AG04450 (cell line): ENCODE results near the gene ECSCR. TPM values are rescaled to one million over a fixed set of nuclear protein-coding genes. Genes with fewer than 3 reads are reported as not detected.

Experiments
- CTCF ChIA-PET: fragments of 300-600, 350-600 bp; formaldehyde crosslinking; extraction: SDS; loops from one replicate; lab custom pipeline; 2022; ENCODE audit warnings: antibody characterized with exemption, inconsistent platforms; lab: Charles Lee
- POLR2A ChIA-PET: fragments of 350-600 bp; formaldehyde crosslinking; extraction: SDS; loops from one replicate; lab custom pipeline; 2021; ENCODE audit warnings: antibody characterized with exemption, inconsistent platforms; lab: Yijun Ruan, JAX
- DNase-seq: peaks from one replicate; pipeline ENCODE4 v3.0.0-alpha.2; 2011; ENCODE audit warnings: low read depth, low spot score
- H3K27ac ChIP-seq: one replicate; pipeline ENCODE4 v1.5.1; 2012; ENCODE audit warnings: low read depth, low read length, control low read depth
- H3K27me3 ChIP-seq: one replicate; pipeline ENCODE4 v1.6.0; 2012; ENCODE audit warnings: low read length; ENCODE audit not compliant: control insufficient read depth, insufficient read depth
- H3K4me3 ChIP-seq: 2 replicates; pipeline ENCODE4 v1.5.1; 2011; ENCODE audit warnings: mild to moderate bottlenecking, low read depth, low read length, control low read depth
- H3K9me3 ChIP-seq: 2 replicates; pipeline ENCODE4 v1.5.1; 2012; ENCODE audit warnings: low read length; ENCODE audit not compliant: control insufficient read depth, insufficient read depth
- polyA plus RNA-seq: library from polyadenylated mRNA; depleted of rRNA; stranded (reverse); fragments of >200 nt; gene quantifications from 2 replicates; pipeline ENCODE4 v1.2.3, GENCODE V29; 2011
- TF ChIP-seq, protein P1 (sequence below): IDR thresholded peaks from 2 replicates; pipeline ENCODE4 v1.5.1; 2011; ENCODE audit warnings: low read depth, low read length, control low read depth, inconsistent platforms

ECSCR gene
- polyA plus RNA-seq, 1 experiment, result 0.82 TPM

DNA sequence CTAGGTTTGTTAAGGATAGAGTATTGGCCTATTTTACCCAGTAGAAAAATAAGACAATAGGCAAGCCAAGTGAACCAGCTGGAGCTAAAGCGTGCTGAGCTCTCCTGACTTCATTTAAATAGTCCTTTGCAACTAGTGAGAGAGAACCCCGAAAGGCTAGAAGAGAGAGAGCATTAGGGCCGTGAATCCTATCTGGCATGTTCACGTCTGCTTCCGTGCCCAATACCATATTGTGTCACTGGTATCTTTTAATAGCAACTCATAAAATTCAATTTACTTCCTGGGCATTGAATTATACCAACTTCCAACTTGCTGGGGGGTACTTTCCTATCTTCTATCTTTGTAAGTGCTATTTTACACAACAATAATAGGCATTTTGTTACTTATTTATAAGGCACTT is 37.0 kb downstream of the ECSCR start:
- Histone ChIP-seq H3K27ac (no peak overlapping the region), H3K9me3 (no peaks in the 10 kb centered on the region), H3K27me3 (no peaks in the 10 kb centered on the region), H3K4me3 (no peak overlapping the region)
- no peak for DNase-seq
- ChIA-PET POLR2A (no interaction called here), CTCF (interaction anchor here (1.0 to 9.0 kb wide), 3 partner anchors 9 to 341 kb away, joined by 3 to 231 read pairs (median 4); no protein-coding TSS in a partner anchor)
- TF ChIP-seq, protein P1, sequence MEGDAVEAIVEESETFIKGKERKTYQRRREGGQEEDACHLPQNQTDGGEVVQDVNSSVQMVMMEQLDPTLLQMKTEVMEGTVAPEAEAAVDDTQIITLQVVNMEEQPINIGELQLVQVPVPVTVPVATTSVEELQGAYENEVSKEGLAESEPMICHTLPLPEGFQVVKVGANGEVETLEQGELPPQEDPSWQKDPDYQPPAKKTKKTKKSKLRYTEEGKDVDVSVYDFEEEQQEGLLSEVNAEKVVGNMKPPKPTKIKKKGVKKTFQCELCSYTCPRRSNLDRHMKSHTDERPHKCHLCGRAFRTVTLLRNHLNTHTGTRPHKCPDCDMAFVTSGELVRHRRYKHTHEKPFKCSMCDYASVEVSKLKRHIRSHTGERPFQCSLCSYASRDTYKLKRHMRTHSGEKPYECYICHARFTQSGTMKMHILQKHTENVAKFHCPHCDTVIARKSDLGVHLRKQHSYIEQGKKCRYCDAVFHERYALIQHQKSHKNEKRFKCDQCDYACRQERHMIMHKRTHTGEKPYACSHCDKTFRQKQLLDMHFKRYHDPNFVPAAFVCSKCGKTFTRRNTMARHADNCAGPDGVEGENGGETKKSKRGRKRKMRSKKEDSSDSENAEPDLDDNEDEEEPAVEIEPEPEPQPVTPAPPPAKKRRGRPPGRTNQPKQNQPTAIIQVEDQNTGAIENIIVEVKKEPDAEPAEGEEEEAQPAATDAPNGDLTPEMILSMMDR, result no peak

DNA sequence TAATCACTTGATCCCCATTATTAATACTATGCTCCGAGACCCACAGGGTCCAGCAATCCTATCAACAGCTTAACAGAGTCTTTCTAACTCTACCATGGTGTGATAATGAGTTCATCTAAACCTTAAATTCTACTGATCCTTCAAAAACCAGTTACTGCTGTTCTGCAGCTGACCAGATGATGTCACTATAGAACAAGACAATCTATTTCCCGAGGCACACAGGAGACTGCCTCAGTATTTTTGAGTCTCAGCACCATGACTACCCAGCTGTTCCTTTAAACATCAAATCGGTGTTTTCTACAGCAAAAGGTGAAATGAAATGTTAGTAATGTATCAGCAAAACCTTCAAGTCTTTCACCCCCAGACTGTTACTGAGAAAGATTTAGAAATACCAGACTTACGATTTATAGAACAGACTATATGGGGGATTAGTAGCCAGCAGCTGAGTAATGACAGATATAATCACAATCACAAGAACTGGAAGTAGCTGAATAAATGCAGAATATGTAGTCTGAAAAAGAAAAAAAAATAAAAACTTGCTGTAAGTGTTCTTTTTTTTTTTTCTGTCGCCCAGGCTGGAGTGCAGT is 40.1 kb downstream of the ECSCR start:
- POLR2A ChIA-PET, result interaction anchor here (0.7 to 0.8 kb wide), 3 partner anchors 70 to 224 kb away, joined by 3 to 4 read pairs (median 3); partner anchors contain the start of gene SIL1
- Histone ChIP-seq H3K27me3 (no peaks in the 10 kb centered on the region), H3K27ac (no peak overlapping the region), H3K9me3 (no peaks in the 10 kb centered on the region), H3K4me3 (no peak overlapping the region)
- CTCF ChIA-PET, result interaction anchor here (0.6 to 9.0 kb wide), 37 partner anchors 8 to 343 kb away, joined by 3 to 231 read pairs (median 4); partner anchors contain the start of genes DNAJC18, SPATA24 and STING1
- peak; percentile 51 for DNase-seq
- TF ChIP-seq, protein P1, result peak; percentile 90

DNA sequence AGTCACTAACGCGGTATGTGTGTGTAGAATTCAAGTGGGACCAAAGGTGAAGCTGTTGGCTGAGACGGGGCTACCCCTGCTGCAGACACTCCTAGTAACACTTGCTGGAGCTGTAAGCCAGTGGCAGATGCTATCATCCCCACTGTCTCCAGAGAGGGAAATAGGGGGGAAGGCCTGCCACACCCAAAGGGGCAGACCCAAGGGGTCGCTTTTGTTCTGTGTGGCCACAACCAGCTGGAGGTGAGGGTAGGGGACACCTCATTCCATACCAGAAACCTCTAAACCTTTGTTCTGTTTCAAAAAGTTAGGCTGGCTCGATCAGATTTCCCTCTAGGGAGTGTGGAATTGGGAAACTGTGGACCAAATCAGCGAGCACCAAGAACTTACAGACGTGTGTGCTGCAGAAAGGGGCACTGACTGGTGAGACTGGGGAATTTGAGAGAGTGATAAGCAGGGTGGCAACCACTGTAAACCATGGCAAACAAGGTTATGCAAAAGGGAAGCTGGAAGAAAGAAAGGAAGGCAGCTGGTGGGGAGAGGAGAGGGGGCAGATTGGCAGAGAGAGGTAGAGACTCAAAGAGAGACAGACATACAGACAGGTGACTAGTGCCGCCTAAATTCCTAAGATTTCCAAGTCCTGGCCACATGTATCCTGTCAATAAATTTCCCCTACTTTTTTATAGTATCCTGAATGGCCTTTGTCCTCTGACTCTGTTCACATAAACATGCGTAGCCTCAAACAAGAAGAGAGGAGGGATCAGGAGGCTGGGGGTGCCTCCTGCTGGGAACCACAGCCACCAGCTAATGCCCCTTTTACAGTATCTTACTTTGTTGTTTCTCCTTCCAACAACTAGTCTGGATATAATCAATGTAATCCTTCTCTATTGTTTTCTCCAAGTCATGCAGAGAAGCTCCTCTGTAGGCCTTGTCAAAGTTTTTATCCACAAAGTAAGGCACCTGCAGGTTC is 43.0 kb downstream of the ECSCR start:
- POLR2A ChIA-PET, result no interaction called here

DNA sequence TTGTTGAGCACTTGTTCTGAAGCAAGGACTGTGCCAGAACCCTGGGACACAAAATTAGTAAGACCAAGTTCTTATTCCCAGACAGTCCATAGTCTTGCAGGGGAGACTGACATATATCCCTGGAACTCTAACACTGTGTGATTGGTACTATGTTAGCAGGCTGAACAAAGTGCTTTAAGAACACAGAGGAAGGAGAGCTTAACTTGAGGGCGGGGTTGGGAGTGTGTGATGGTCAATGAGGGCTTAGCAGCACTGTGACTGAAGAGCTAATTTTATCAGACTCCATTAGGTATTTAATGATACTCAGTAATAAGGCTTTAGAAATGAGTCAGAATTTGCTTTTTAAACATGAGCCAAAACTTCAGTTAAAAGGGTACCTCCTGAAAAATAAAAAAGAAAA is 43.8 kb downstream of the ECSCR start:
- H3K27ac ChIP-seq, result no peak overlapping the region
- no peak for DNase-seq
- POLR2A ChIA-PET, result no interaction called here
- TF ChIP-seq, protein P1, result no peak
- no peaks in the 10 kb centered on the region for H3K9me3 ChIP-seq
- CTCF ChIA-PET, result interaction anchor here (0.7 to 9.0 kb wide), 2 partner anchors 12 to 96 kb away, joined by 5 to 231 read pairs; no protein-coding TSS in a partner anchor
- H3K27me3 ChIP-seq, result no peaks in the 10 kb centered on the region
- no peak overlapping the region for H3K4me3 ChIP-seq

More for the DNA sequence above, 43.0 kb downstream of the ECSCR start:
- no peak overlapping the region for H3K4me3 ChIP-seq
- no peak for DNase-seq
- H3K9me3 ChIP-seq, result no peaks in the 10 kb centered on the region
- no peak overlapping the region for H3K27ac ChIP-seq
- TF ChIP-seq, protein P1, result no peak
- CTCF ChIA-PET, result interaction anchor here (0.5 to 9.0 kb wide), 4 partner anchors 60 to 346 kb away, joined by 4 to 231 read pairs (median 6); no protein-coding TSS in a partner anchor
- no peaks in the 10 kb centered on the region for H3K27me3 ChIP-seq
